HCT116 (cell line): ENCODE data around the gene OTOR. TPM values are rescaled to one million over a fixed set of nuclear protein-coding genes. Genes with fewer than 3 reads are reported as not detected.

Source experiments
- ATAC-seq: fragments of 200-7000 bp; cut with Tn5 transposase; 2 replicates; pipeline ENCODE4 v1.9.1; 2020; ENCODE audit warnings: mild to moderate bottlenecking, moderate library complexity
- BruUV-seq: library from RNA; stranded (reverse); fragments of 400-500 nt; replicated peaks from 2 replicates; lab custom pipeline; 2021; lab: Mats Ljungman, UMichigan
- CTCF ChIA-PET: fragments of 300-600 bp; sonication (Branson Sonifier 250); formaldehyde crosslinking; loops from one replicate; lab custom pipeline; 2021; ENCODE audit warnings: antibody characterized with exemption; lab: Charles Lee
- POLR2A ChIA-PET: fragments of 300-600, 350-600 bp; sonication (Branson Sonifier 250); formaldehyde crosslinking; loops from one replicate; lab custom pipeline; 2021; ENCODE audit warnings: antibody characterized with exemption; lab: Charles Lee
- RAD21 ChIA-PET, 2 experiments: fragments of 300-600 bp; sonication (Branson Sonifier 250); formaldehyde crosslinking; loops; one replicate each; lab custom pipeline; 2023; ENCODE audit warnings: low total read pairs in 2 of 2; ENCODE audit not compliant: uncharacterized antibody in 2 of 2, unreplicated experiment in 2 of 2, low non-redundant PET in 1 of 2; lab: Charles Lee
- DNase-seq: peaks from one replicate; pipeline ENCODE4 v3.0.0-alpha.2; 2010; ENCODE audit warnings: low read depth, low spot score
- H2AFZ ChIP-seq: fragments of 200-600 bp; shearing (Covaris generic), sonication (generic); 2 replicates; pipeline ENCODE4 v1.6.1; 2017; ENCODE audit warnings: low read depth, mixed run types, mixed read lengths, antibody characterized with exemption, low read length; ENCODE audit not compliant: poor library complexity, severe bottlenecking
- H3K27ac ChIP-seq: 2 replicates; pipeline ENCODE4 v1.5.1; 2012; ENCODE audit warnings: low read depth, low read length
- H3K27me3 ChIP-seq: fragments of 200-600 bp; sonication (generic); 2 replicates; pipeline ENCODE4 v1.6.1; 2016; ENCODE audit warnings: mixed run types, low read length, mixed read lengths; ENCODE audit not compliant: insufficient read depth
- H3K36me3 ChIP-seq, 2 experiments: fragments of 200-500 bp in 1 of 2; fragments of 200-600 bp in 1 of 2; sonication (Bioruptor generic) in 1 of 2; sonication (generic) in 1 of 2; 2 replicates each; pipeline versions ENCODE4 v1.5.1 to v1.6.1; 2014 to 2016; ENCODE audit warnings: low read length in 2 of 2, inconsistent platforms in 1 of 2, mixed read lengths in 1 of 2, mixed run types in 1 of 2; ENCODE audit not compliant: insufficient read depth in 2 of 2, control insufficient read depth in 1 of 2
- H3K4me1 ChIP-seq, 2 experiments: fragments of 200-600 bp in 1 of 2; sonication (generic) in 1 of 2; 2 replicates each; pipeline versions ENCODE4 v1.5.1 to v1.6.1; 2012 to 2017; ENCODE audit warnings: low read length in 2 of 2, inconsistent platforms in 1 of 2, mild to moderate bottlenecking in 1 of 2, mixed read lengths in 1 of 2, mixed run types in 1 of 2, moderate library complexity in 1 of 2; ENCODE audit not compliant: insufficient read depth in 2 of 2, control insufficient read depth in 1 of 2
- H3K4me2 ChIP-seq: fragments of 200-600 bp; sonication (generic); 2 replicates; pipeline ENCODE4 v1.6.1; 2017; ENCODE audit warnings: mixed run types, low read length, mixed read lengths
- H3K4me3 ChIP-seq, 2 experiments: fragments of 200-600 bp in 1 of 2; sonication (generic) in 1 of 2; replicated peaks in 1 of 2; 2 replicates each; pipeline ENCODE4 v1.5.1; 2011 to 2016; ENCODE audit warnings: low read length in 2 of 2, control low read depth in 1 of 2, low read depth in 1 of 2, mild to moderate bottlenecking in 1 of 2, mixed read lengths in 1 of 2, mixed run types in 1 of 2
- H3K79me2 ChIP-seq: fragments of 200-600 bp; sonication (generic); 2 replicates; pipeline ENCODE4 v1.6.1; 2017; ENCODE audit warnings: mild to moderate bottlenecking, mixed run types, low read length, moderate library complexity, mixed read lengths; ENCODE audit not compliant: insufficient read depth
- H3K9ac ChIP-seq: fragments of 200-600 bp; sonication (generic); 2 replicates; pipeline ENCODE4 v1.6.1; 2016; ENCODE audit warnings: low read length, mixed read lengths
- H3K9me2 ChIP-seq: fragments of 200-600 bp; sonication (generic), shearing (Covaris generic); 2 replicates; pipeline ENCODE4 v1.6.1; 2017; ENCODE audit warnings: mixed run types, mild to moderate bottlenecking, moderate library complexity; ENCODE audit not compliant: insufficient read depth
- H3K9me3 ChIP-seq, 2 experiments: fragments of 200-500 bp in 1 of 2; fragments of 200-600 bp in 1 of 2; sonication (Bioruptor generic) in 1 of 2; sonication (generic) in 1 of 2; 2 replicates each; pipeline ENCODE4 v1.6.1; 2014 to 2017; ENCODE audit warnings: low read length in 2 of 2, mixed read lengths in 2 of 2, inconsistent platforms in 1 of 2, low read depth in 1 of 2, mild to moderate bottlenecking in 1 of 2, mixed run types in 1 of 2, moderate library complexity in 1 of 2; ENCODE audit not compliant: control insufficient read depth in 1 of 2, insufficient read depth in 1 of 2
- H4K20me1 ChIP-seq: fragments of 200-600 bp; sonication (generic), shearing (Covaris generic); 2 replicates; pipeline ENCODE4 v1.6.1; 2017; ENCODE audit warnings: mixed run types, mild to moderate bottlenecking, moderate library complexity; ENCODE audit not compliant: insufficient read depth
- ATF3 ChIP-seq: IDR thresholded peaks from 2 replicates; pipeline ENCODE4 v1.6.1; 2012
- CBX3 ChIP-seq: IDR thresholded peaks from 2 replicates; pipeline ENCODE4 v1.6.1; 2012; ENCODE audit warnings: low read depth
- CEBPB ChIP-seq: IDR thresholded peaks from 2 replicates; pipeline ENCODE4 v1.6.1; 2012; ENCODE audit warnings: low read depth
- EGR1 ChIP-seq: IDR thresholded peaks from 2 replicates; pipeline ENCODE4 v1.6.1; 2012; ENCODE audit warnings: low read depth
- ELF1 ChIP-seq: IDR thresholded peaks from 2 replicates; pipeline ENCODE4 v1.6.1; 2012; ENCODE audit warnings: low read depth, borderline replicate concordance
- EZH2phosphoT487 ChIP-seq: fragments of 200-600 bp; IDR thresholded peaks from 2 replicates; pipeline ENCODE4 v1.6.1; 2018; ENCODE audit warnings: antibody characterized with exemption, borderline replicate concordance
- JUND ChIP-seq: IDR thresholded peaks from 2 replicates; pipeline ENCODE4 v1.6.1; 2012
- MAX ChIP-seq: IDR thresholded peaks from 2 replicates; pipeline ENCODE4 v1.6.1; 2012
- POLR2A ChIP-seq: IDR thresholded peaks from 2 replicates; pipeline ENCODE4 v1.7.0; 2011; ENCODE audit warnings: borderline replicate concordance; ENCODE audit not compliant: insufficient read depth, insufficient read length; ENCODE audit errors: extremely low read depth
- POLR2AphosphoS5 ChIP-seq: IDR thresholded peaks from 2 replicates; pipeline ENCODE4 v1.6.1; 2011; ENCODE audit warnings: mild to moderate bottlenecking, low read depth, low read length, moderate library complexity
- RAD21 ChIP-seq: IDR thresholded peaks from 2 replicates; pipeline ENCODE4 v1.6.1; 2012; ENCODE audit warnings: low read depth, mild to moderate bottlenecking
- SP1 ChIP-seq: IDR thresholded peaks from 2 replicates; pipeline ENCODE4 v1.6.1; 2012; ENCODE audit warnings: low read depth
- SRF ChIP-seq: IDR thresholded peaks from 2 replicates; pipeline ENCODE4 v1.6.1; 2012; ENCODE audit warnings: low read depth
- TCF7L2 ChIP-seq: IDR thresholded peaks from 2 replicates; pipeline ENCODE4 v1.7.0; 2011; ENCODE audit warnings: borderline replicate concordance, inconsistent platforms; ENCODE audit not compliant: insufficient read depth, insufficient read length; ENCODE audit errors: extremely low read depth
- YY1 ChIP-seq: IDR thresholded peaks from 2 replicates; pipeline ENCODE4 v1.6.1; 2011; ENCODE audit warnings: low read length, low read depth, moderate library complexity, mild to moderate bottlenecking; ENCODE audit not compliant: insufficient replicate concordance; ENCODE audit errors: extremely low read depth
- ZBTB33 ChIP-seq: IDR thresholded peaks from 2 replicates; pipeline ENCODE4 v1.6.1; 2011; ENCODE audit warnings: mild to moderate bottlenecking, low read length, moderate library complexity; ENCODE audit not compliant: insufficient replicate concordance; ENCODE audit errors: extremely low read depth
- ZFX ChIP-seq: fragments of 450-650 bp; IDR thresholded peaks from 2 replicates; pipeline ENCODE4 v1.6.1; 2017
- ZNF274 ChIP-seq: fragments of 200-500 bp; sonication (Bioruptor generic); IDR thresholded peaks from 2 replicates; pipeline ENCODE4 v1.6.1; 2014; ENCODE audit warnings: mild to moderate bottlenecking, low read depth, low read length, inconsistent platforms
- intact Hi-C: fragments of 100-400 bp; cut with micrococcal nuclease; formaldehyde crosslinking; loops from 2 replicates; pipeline ENCODE4 v1.10.0; 2022
- total RNA-seq: library from RNA; stranded (reverse); gene quantifications from one replicate; pipeline ENCODE4 v1.2.1, GENCODE V29; 2021; ENCODE audit not compliant: unreplicated experiment

OTOR gene
- total RNA-seq, 1 experiment from 2014 or later = not detected

GRCh38 chr20:16703570-16703969 is 44.6 kb upstream of the OTOR start:
- Histone ChIP-seq H3K4me1 (no peaks in the 10 kb centered on the region), H2AFZ (no peak overlapping the region), H3K27me3 (no peaks in the 10 kb centered on the region), H3K27ac (no peak overlapping the region), H3K9me3 (no peaks in the 10 kb centered on the region), H3K9me2 (no peaks in the 10 kb centered on the region), H4K20me1 (no peaks in the 10 kb centered on the region), H3K36me3 (no peaks in the 10 kb centered on the region), H3K79me2 (no peaks in the 10 kb centered on the region), H3K4me2 (no peak overlapping the region), H3K9ac (no peak overlapping the region), H3K4me3 (no peak overlapping the region)
- CTCF ChIA-PET = no interaction called here
- DNase-seq (no peak), ATAC-seq (no peak)
- BruUV-seq = no TSS peak
- no peak for TF ChIP-seq EZH2phosphoT487
- TF ChIP-seq SRF = no peak
- no peak for TF ChIP-seq POLR2A
- TF ChIP-seq ZNF274 = no peak
- no peak for TF ChIP-seq ZFX
- TF ChIP-seq EGR1 = no peak
- no peak for TF ChIP-seq RAD21
- TF ChIP-seq SP1 = no peak
- TF ChIP-seq JUND = no peak
- no peak for TF ChIP-seq ELF1
- no peak for TF ChIP-seq YY1
- TF ChIP-seq ATF3 = no peak
- TF ChIP-seq TCF7L2 = no peak
- no peak for TF ChIP-seq MAX
- no peak for TF ChIP-seq POLR2AphosphoS5
- no peak for TF ChIP-seq ZBTB33
- no peak for TF ChIP-seq CEBPB
- no peak for TF ChIP-seq CBX3
- POLR2A ChIA-PET = no interaction called here
- intact Hi-C loops = no loop called here
- RAD21 ChIA-PET = no interaction called here
